HEK293 (cell line): Measurements from ENCODE around the gene APOBEC3F.

ENCODE experiments used
- BCL11A ChIP-seq: fragments of 450-650 bp; formaldehyde crosslinking; IDR thresholded peaks from 2 replicates; pipeline ENCODE4 v1.5.1; 2016; ENCODE audit warnings: low read depth, missing biosample characterization, missing genetic modification characterization
- GLIS2 ChIP-seq: fragments of 450-650 bp; formaldehyde crosslinking; IDR thresholded peaks from 2 replicates; pipeline ENCODE4 v1.5.1; 2016; ENCODE audit warnings: missing biosample characterization, missing genetic modification characterization
- KLF8 ChIP-seq: fragments of 450-650 bp; formaldehyde crosslinking; IDR thresholded peaks from 2 replicates; pipeline ENCODE4 v1.5.1; 2016; ENCODE audit warnings: missing biosample characterization, missing genetic modification characterization
- KLF9 ChIP-seq: fragments of 450-650 bp; formaldehyde crosslinking; IDR thresholded peaks from 2 replicates; pipeline ENCODE4 v1.5.1; 2016; ENCODE audit warnings: missing biosample characterization, missing genetic modification characterization, low read depth
- MEIS1 ChIP-seq: sonication (generic); formaldehyde crosslinking; IDR thresholded peaks from 2 replicates; pipeline ENCODE4 v1.8.1; 2022; ENCODE audit warnings: missing genetic modification reagents, mild to moderate bottlenecking, borderline replicate concordance
- ZBTB17 ChIP-seq: fragments of 450-650 bp; formaldehyde crosslinking; IDR thresholded peaks from 2 replicates; pipeline ENCODE4 v1.5.1; 2016; ENCODE audit warnings: missing biosample characterization, missing genetic modification characterization
- ZBTB20 ChIP-seq: fragments of 450-650 bp; formaldehyde crosslinking; IDR thresholded peaks from 2 replicates; pipeline ENCODE4 v1.5.1; 2016; ENCODE audit warnings: missing biosample characterization, missing genetic modification characterization
- ZBTB21 ChIP-seq: fragments of 450-650 bp; formaldehyde crosslinking; IDR thresholded peaks from 2 replicates; pipeline ENCODE4 v1.5.1; 2017; ENCODE audit warnings: missing biosample characterization, missing genetic modification characterization
- ZBTB8A ChIP-seq: fragments of 450-650 bp; formaldehyde crosslinking; IDR thresholded peaks from 2 replicates; pipeline ENCODE4 v1.5.1; 2016; ENCODE audit warnings: missing biosample characterization, missing genetic modification characterization
- ZNF155 ChIP-seq: fragments of 450-650 bp; formaldehyde crosslinking; IDR thresholded peaks from 2 replicates; pipeline ENCODE4 v1.5.1; 2016; ENCODE audit warnings: missing biosample characterization, missing genetic modification characterization
- ZNF16 ChIP-seq: fragments of 450-650 bp; formaldehyde crosslinking; IDR thresholded peaks from 2 replicates; pipeline ENCODE4 v1.5.1; 2016; ENCODE audit warnings: low read depth, missing biosample characterization, missing genetic modification characterization
- ZNF324 ChIP-seq: fragments of 450-650 bp; formaldehyde crosslinking; IDR thresholded peaks from 2 replicates; pipeline ENCODE4 v1.5.1; 2016; ENCODE audit warnings: missing biosample characterization, missing genetic modification characterization
- ZNF510 ChIP-seq: fragments of 450-650 bp; formaldehyde crosslinking; IDR thresholded peaks from 2 replicates; pipeline ENCODE4 v1.5.1; 2018; ENCODE audit warnings: mild to moderate bottlenecking, missing genetic modification characterization, missing biosample characterization; ENCODE audit not compliant: insufficient replicate concordance
- ZNF561 ChIP-seq: fragments of 450-650 bp; IDR thresholded peaks from 2 replicates; pipeline ENCODE4 v1.5.1; 2018; ENCODE audit warnings: missing biosample characterization, missing genetic modification characterization, borderline replicate concordance
- ZNF626 ChIP-seq: fragments of 450-650 bp; sonication (Bioruptor Pico); formaldehyde crosslinking; IDR thresholded peaks from 2 replicates; pipeline ENCODE4 v1.5.1; 2018; ENCODE audit warnings: missing biosample characterization, missing genetic modification characterization, inconsistent platforms
- ZNF701 ChIP-seq: fragments of 450-650 bp; formaldehyde crosslinking; IDR thresholded peaks from 2 replicates; pipeline ENCODE4 v1.5.1; 2016; ENCODE audit warnings: missing biosample characterization, missing genetic modification characterization
- ZNF791 ChIP-seq: fragments of 450-650 bp; formaldehyde crosslinking; IDR thresholded peaks from 2 replicates; pipeline ENCODE4 v1.5.1; 2016; ENCODE audit warnings: missing biosample characterization, missing genetic modification characterization
- TF ChIP-seq, protein P1 (sequence below): fragments of 450-650 bp; formaldehyde crosslinking; IDR thresholded peaks from 2 replicates; pipeline ENCODE4 v1.5.1; 2016; ENCODE audit warnings: missing biosample characterization, missing genetic modification characterization
- TF ChIP-seq, protein P2 (sequence below): fragments of 450-650 bp; IDR thresholded peaks from 2 replicates; pipeline ENCODE4 v1.5.1; 2018; ENCODE audit warnings: missing biosample characterization, mild to moderate bottlenecking, missing genetic modification characterization
- TF ChIP-seq, protein P3 (sequence below): fragments of 450-650 bp; formaldehyde crosslinking; IDR thresholded peaks from 2 replicates; pipeline ENCODE4 v1.5.1; 2017; ENCODE audit warnings: missing biosample characterization, missing genetic modification characterization
- TF ChIP-seq, protein P4 (sequence below): fragments of 450-650 bp; formaldehyde crosslinking; IDR thresholded peaks from 2 replicates; pipeline ENCODE4 v1.5.1; 2017; ENCODE audit warnings: missing biosample characterization, mild to moderate bottlenecking, missing genetic modification characterization, moderate library complexity
- TF ChIP-seq, protein P5 (sequence below): fragments of 450-650 bp; formaldehyde crosslinking; IDR thresholded peaks from 2 replicates; pipeline ENCODE4 v1.5.1; 2017; ENCODE audit warnings: missing biosample characterization, missing genetic modification characterization
- TF ChIP-seq, protein P6 (sequence below): fragments of 450-650 bp; formaldehyde crosslinking; IDR thresholded peaks from 2 replicates; pipeline ENCODE4 v1.5.1; 2016; ENCODE audit warnings: missing biosample characterization, missing genetic modification characterization, low read depth

Gene APOBEC3F

DNA sequence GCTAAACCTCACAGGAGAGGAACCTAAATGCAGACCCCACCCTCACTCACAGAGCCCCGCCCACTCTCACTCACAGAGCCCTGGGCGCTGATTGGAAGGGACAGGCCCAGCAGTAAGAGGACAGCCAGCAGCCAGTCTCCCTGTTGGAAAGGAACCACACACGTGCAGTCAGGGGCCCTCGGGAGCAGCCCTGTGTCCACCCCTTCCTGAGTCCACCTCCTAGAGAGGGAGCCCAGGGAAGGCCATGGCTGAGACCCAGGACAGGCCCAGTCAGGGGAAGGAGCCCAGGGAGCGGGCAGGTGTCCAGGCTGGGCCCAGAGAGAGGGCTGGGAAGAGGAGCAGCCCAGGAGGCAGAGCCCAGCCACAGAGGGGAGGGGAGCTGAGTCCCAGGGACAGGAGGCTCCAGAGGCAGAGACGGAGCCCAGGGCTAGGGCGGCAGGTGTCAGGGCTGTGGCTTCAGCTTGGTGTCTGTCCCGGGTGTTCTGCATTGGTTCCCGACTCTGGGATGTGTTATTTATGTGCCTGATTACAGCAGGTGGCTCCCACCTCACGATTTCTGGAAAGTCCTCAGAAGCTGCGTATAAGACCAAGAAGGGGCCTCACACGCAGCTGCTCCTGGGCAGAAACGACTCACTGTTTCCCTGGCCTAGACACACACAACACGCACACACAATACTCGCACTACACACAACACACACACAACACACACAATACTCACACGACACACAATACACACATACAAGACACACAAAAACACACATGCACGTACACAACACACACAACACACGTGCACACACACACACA lies 47.4 kb downstream of the APOBEC3F start (continued):
- TF ChIP-seq, protein P1, sequence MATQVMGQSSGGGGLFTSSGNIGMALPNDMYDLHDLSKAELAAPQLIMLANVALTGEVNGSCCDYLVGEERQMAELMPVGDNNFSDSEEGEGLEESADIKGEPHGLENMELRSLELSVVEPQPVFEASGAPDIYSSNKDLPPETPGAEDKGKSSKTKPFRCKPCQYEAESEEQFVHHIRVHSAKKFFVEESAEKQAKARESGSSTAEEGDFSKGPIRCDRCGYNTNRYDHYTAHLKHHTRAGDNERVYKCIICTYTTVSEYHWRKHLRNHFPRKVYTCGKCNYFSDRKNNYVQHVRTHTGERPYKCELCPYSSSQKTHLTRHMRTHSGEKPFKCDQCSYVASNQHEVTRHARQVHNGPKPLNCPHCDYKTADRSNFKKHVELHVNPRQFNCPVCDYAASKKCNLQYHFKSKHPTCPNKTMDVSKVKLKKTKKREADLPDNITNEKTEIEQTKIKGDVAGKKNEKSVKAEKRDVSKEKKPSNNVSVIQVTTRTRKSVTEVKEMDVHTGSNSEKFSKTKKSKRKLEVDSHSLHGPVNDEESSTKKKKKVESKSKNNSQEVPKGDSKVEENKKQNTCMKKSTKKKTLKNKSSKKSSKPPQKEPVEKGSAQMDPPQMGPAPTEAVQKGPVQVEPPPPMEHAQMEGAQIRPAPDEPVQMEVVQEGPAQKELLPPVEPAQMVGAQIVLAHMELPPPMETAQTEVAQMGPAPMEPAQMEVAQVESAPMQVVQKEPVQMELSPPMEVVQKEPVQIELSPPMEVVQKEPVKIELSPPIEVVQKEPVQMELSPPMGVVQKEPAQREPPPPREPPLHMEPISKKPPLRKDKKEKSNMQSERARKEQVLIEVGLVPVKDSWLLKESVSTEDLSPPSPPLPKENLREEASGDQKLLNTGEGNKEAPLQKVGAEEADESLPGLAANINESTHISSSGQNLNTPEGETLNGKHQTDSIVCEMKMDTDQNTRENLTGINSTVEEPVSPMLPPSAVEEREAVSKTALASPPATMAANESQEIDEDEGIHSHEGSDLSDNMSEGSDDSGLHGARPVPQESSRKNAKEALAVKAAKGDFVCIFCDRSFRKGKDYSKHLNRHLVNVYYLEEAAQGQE (tag by site-specific recombination) = no peak
- no peak for TF ChIP-seq KLF9 (tag by site-specific recombination)
- no peak for TF ChIP-seq ZNF791
- TF ChIP-seq ZNF701 (tag by site-specific recombination) = no peak
- no peak for TF ChIP-seq ZBTB21 (tag by site-specific recombination)
- 0 out of 2 replicates have a peak, but pooled peaks have one; percentile 22 for TF ChIP-seq GLIS2 (tag by site-specific recombination)
- TF ChIP-seq ZBTB17 = peak; percentile 13; the same call in 1 of the 2 replicates
- TF ChIP-seq, protein P2, sequence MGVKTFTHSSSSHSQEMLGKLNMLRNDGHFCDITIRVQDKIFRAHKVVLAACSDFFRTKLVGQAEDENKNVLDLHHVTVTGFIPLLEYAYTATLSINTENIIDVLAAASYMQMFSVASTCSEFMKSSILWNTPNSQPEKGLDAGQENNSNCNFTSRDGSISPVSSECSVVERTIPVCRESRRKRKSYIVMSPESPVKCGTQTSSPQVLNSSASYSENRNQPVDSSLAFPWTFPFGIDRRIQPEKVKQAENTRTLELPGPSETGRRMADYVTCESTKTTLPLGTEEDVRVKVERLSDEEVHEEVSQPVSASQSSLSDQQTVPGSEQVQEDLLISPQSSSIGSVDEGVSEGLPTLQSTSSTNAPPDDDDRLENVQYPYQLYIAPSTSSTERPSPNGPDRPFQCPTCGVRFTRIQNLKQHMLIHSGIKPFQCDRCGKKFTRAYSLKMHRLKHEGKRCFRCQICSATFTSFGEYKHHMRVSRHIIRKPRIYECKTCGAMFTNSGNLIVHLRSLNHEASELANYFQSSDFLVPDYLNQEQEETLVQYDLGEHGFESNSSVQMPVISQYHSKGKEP (tag by site-specific recombination) = no peak
- no peak for TF ChIP-seq ZNF510
- TF ChIP-seq ZNF155 (tag by site-specific recombination) = no peak
- TF ChIP-seq ZNF324 (tag by site-specific recombination) = no peak
- TF ChIP-seq, protein P3, sequence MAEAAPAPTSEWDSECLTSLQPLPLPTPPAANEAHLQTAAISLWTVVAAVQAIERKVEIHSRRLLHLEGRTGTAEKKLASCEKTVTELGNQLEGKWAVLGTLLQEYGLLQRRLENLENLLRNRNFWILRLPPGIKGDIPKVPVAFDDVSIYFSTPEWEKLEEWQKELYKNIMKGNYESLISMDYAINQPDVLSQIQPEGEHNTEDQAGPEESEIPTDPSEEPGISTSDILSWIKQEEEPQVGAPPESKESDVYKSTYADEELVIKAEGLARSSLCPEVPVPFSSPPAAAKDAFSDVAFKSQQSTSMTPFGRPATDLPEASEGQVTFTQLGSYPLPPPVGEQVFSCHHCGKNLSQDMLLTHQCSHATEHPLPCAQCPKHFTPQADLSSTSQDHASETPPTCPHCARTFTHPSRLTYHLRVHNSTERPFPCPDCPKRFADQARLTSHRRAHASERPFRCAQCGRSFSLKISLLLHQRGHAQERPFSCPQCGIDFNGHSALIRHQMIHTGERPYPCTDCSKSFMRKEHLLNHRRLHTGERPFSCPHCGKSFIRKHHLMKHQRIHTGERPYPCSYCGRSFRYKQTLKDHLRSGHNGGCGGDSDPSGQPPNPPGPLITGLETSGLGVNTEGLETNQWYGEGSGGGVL (tag by site-specific recombination) = no peak
- no peak for TF ChIP-seq ZNF16 (tag by site-specific recombination)
- no peak for TF ChIP-seq MEIS1 (CRISPR knock-in tag)
- TF ChIP-seq BCL11A = peak; percentile 45; the same call in 1 of the 2 replicates
- no peak for TF ChIP-seq ZNF561 (tag by site-specific recombination)
- TF ChIP-seq, protein P4, sequence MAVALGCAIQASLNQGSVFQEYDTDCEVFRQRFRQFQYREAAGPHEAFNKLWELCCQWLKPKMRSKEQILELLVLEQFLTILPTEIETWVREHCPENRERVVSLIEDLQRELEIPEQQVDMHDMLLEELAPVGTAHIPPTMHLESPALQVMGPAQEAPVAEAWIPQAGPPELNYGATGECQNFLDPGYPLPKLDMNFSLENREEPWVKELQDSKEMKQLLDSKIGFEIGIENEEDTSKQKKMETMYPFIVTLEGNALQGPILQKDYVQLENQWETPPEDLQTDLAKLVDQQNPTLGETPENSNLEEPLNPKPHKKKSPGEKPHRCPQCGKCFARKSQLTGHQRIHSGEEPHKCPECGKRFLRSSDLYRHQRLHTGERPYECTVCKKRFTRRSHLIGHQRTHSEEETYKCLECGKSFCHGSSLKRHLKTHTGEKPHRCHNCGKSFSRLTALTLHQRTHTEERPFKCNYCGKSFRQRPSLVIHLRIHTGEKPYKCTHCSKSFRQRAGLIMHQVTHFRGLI = peak; percentile 34; the same call in 1 of the 2 replicates
- no peak for TF ChIP-seq ZNF626
- no peak for TF ChIP-seq KLF8 (tag by site-specific recombination)
- TF ChIP-seq ZBTB20 (tag by site-specific recombination) = peak; percentile 21
- TF ChIP-seq ZBTB8A (tag by site-specific recombination) = 0 out of 2 replicates have a peak, but pooled peaks have one; percentile 12
- TF ChIP-seq, protein P5, sequence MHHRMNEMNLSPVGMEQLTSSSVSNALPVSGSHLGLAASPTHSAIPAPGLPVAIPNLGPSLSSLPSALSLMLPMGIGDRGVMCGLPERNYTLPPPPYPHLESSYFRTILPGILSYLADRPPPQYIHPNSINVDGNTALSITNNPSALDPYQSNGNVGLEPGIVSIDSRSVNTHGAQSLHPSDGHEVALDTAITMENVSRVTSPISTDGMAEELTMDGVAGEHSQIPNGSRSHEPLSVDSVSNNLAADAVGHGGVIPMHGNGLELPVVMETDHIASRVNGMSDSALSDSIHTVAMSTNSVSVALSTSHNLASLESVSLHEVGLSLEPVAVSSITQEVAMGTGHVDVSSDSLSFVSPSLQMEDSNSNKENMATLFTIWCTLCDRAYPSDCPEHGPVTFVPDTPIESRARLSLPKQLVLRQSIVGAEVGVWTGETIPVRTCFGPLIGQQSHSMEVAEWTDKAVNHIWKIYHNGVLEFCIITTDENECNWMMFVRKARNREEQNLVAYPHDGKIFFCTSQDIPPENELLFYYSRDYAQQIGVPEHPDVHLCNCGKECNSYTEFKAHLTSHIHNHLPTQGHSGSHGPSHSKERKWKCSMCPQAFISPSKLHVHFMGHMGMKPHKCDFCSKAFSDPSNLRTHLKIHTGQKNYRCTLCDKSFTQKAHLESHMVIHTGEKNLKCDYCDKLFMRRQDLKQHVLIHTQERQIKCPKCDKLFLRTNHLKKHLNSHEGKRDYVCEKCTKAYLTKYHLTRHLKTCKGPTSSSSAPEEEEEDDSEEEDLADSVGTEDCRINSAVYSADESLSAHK = no peak
- TF ChIP-seq, protein P6, sequence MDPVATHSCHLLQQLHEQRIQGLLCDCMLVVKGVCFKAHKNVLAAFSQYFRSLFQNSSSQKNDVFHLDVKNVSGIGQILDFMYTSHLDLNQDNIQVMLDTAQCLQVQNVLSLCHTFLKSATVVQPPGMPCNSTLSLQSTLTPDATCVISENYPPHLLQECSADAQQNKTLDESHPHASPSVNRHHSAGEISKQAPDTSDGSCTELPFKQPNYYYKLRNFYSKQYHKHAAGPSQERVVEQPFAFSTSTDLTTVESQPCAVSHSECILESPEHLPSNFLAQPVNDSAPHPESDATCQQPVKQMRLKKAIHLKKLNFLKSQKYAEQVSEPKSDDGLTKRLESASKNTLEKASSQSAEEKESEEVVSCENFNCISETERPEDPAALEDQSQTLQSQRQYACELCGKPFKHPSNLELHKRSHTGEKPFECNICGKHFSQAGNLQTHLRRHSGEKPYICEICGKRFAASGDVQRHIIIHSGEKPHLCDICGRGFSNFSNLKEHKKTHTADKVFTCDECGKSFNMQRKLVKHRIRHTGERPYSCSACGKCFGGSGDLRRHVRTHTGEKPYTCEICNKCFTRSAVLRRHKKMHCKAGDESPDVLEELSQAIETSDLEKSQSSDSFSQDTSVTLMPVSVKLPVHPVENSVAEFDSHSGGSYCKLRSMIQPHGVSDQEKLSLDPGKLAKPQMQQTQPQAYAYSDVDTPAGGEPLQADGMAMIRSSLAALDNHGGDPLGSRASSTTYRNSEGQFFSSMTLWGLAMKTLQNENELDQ (tag by site-specific recombination) = no peak
